AG09319 (cell line): Measurements from ENCODE around the gene NME2.
A peak's percentile ranks its signal among the peaks of the same experiment; 100 is the strongest.

ENCODE experiments used
- DNase-seq: peaks from one replicate; pipeline ENCODE4 v3.0.0-alpha.2; 2010; ENCODE audit warnings: low read depth; ENCODE audit errors: extremely low read depth
- TF ChIP-seq, protein P1 (sequence below): IDR thresholded peaks from 2 replicates; pipeline ENCODE4 v1.5.1; 2011; ENCODE audit warnings: low read depth, mild to moderate bottlenecking, inconsistent platforms, low read length, moderate library complexity

Gene NME2

DNA sequence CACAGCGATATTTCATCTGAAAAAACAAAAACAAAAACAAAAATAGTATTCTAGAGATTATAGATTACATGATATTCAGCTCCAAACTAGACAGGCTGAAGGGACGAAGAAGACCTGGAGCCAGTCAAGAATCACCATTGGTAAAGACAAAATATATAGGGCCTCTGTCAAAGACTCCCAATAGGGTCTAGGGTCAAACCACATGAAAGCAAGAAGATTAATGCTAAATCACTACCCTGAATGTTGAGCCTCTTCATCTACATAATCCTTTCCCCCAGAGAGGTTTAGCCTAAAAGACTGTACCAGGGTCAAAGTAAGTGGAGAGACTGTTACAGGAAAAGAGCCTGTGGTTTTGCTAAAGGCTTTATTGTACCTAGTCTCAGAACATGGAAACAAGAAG lies 23.6 kb upstream of the NME2 start:
- TF ChIP-seq, protein P1, sequence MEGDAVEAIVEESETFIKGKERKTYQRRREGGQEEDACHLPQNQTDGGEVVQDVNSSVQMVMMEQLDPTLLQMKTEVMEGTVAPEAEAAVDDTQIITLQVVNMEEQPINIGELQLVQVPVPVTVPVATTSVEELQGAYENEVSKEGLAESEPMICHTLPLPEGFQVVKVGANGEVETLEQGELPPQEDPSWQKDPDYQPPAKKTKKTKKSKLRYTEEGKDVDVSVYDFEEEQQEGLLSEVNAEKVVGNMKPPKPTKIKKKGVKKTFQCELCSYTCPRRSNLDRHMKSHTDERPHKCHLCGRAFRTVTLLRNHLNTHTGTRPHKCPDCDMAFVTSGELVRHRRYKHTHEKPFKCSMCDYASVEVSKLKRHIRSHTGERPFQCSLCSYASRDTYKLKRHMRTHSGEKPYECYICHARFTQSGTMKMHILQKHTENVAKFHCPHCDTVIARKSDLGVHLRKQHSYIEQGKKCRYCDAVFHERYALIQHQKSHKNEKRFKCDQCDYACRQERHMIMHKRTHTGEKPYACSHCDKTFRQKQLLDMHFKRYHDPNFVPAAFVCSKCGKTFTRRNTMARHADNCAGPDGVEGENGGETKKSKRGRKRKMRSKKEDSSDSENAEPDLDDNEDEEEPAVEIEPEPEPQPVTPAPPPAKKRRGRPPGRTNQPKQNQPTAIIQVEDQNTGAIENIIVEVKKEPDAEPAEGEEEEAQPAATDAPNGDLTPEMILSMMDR = no peak
- no peak for DNase-seq

DNA sequence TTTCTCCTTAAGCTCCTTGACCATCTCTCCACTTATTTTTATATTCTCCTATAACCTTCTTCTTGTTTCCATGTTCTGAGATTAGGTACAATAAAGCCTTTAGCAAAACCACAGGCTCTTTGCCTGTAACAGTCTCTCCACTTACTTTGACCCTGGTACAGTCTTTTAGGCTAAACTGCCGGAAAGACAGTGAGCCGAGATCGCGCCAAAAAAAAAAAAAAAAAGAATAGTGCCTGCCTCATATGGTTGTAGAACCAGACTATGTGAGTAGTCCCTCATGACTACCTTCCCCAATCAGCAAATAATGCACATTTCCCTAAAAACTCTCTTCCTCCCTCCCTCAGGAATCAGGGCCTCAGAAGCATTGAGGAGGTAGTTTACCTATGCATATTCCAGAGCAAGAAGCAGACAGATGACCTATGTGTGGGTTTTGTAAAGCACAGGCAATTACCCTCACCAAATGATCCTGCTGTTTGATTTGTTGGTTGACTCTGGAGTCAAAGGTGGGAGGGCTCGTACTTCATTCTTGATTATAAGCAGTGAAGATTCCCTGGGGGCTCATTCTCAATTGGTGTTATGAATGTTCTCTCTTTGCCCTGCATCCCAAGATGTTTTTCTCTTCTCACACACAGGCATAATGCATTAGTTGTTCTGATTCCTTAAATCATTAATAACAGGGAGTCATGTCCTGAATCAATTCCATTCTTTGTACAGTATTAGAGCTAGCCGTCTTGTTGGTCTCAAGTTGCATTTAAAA lies 21.8 kb upstream of the NME2 start:
- TF ChIP-seq, protein P1 = no peak
- DNase-seq = no peak

DNA sequence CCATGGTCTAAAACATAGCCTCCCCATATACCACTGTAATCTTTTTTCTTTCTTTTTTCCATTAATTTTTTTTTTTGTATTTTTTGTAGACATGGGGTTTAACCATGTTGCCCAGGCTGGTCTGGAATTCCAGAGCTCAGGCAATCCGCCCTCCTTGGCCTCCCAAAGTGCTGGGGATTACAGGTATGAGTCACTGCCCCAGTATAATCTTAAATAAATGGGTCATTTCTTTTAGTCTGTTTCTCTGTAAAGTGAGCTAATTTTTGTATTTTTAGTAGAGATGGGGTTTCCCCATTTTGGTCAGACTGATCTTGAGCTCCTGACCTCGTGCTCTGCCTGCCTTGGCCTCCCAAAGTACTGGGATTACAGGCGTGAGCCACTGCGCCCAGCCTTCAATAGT lies 18.6 kb upstream of the NME2 start:
- no peak for DNase-seq
- TF ChIP-seq, protein P1 = no peak

DNA sequence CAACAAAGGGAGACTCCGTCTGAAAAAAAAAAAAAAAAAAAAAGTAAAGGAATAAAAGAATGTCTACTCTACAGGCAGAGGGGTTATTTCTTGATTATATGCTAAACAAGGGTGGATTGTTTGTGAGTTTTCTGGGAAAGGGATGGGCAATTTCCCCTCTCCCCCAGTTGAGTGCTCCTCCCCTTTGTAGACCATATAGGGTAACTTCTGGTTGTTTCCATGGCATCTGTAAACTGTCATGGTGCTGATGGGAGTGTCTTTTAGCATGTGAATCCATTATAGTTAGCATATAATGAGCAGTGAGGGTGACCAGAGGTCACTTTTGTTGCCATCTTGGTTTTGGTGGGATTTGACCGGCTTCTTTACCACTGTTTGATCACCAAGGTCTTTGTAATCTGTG lies 17.0 kb upstream of the NME2 start:
- DNase-seq = no peak
- TF ChIP-seq, protein P1 = no peak

DNA sequence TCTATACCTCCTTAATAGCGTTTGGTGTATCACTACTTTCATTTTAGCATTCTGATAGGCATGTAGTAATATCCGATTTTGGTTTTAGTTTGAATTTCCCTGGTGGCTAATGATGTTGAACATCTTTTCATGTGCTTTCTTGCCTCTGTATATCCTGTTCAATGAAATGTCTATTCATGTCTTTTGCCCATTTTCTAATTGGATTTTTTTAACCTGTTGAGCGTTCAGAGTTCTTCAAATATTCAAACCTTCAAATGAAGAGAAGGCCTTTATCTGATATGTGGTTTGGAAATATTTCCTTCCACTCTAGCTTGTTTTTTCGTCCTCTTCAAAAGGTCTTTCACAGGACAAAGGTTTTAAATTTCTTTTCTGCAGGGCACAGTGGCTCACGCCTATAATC lies 15.3 kb upstream of the NME2 start:
- DNase-seq = no peak
- TF ChIP-seq, protein P1 = no peak

DNA sequence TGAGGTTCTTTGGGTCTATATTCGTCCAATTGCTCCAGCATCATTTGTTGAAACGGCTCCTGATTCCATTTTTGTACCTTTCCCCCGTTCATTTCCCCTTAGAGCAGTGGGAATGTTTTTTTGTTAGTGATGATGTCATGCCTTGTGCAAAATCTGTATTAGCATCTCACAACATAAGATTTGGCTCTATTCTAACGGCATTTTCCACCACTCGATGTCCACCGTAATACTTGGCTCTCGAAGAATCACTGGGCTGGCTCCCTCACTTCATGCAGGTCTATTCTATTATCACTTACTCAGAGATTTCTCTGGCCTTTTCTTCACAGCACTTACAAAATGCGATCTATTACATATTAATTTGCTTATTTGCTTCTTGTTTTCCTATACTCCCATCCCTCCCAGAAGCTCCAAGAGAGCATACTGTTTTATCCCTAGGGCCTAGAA lies 13.4 kb upstream of the NME2 start:
- TF ChIP-seq, protein P1 = no peak
- no peak for DNase-seq

DNA sequence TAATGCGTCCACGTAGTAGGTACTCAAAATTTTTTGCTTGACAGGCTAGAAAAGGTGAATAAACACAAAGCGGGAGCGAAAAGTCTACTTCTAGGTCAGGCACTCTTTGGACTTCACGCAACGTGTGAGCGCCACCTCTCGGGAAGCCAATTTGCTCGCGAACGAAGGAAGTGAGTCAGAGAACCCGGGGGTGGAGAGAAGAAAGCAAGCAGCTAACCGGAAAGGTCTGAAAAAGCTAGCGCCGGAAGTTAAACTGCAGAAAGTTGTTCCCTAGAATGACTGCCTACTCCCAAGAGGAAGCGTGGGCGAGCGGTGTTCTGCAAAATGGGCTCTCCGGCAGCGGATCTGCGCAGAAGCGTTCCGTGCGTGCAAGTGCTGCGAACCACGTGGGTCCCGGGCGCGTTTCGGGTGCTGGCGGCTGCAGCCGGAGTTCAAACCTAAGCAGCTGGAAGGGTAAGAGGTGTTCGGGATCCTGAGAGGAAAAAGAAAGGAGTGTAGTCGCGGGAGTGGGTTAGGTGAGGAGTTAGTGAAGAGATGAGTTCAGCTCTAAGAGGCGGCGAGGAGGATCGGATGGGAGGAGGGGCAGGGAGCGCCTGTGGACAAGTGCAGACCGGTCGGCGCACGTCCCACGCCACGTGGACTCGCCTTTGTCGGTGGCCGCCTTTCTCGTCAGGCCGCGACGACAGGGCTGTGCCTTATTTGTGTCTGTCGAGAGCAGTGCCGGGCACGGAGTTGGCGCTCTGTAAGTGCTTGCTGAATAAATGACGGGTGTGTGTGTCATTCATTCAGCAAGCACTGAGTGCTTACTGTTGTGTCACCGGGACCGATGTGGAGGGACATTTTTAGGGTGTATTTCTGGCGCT lies 12.8 kb upstream of the NME2 start, which contains the start of gene NME1:
Gene NME1, plus strand, starts transcription at position 350 of the 863 bp plus-strand sequence. CDS start 2,096 bp downstream, outside the sequence.
- peak; percentile 99 for DNase-seq
- TF ChIP-seq, protein P1 = peak; percentile 92
